Measurements from ENCODE around the gene AKAIN1.

AKAIN1 gene

GRCh38 chr18:5159080-5159479 is 38.0 kb downstream of the AKAIN1 start:
- DNase-seq (ENCODE audit: low read depth) = no peak

DNA sequence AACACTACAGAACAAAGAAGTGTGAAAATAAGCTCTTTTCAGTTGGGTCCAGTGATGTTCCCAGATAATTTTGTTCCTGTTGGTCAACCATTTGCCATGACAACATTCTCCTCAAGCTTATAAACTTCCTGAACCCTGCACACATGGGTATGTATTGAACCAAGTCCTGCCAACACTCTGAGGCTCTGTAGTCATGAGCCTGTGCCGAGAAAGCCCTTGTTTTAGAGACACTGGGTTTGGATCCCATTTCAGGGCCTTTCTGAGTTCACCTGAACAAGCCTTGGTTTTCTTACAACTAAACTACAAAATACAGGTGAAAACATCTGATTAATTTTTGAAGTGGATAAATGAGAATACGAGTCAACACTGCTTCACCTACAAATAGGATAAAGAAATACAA is 38.5 kb downstream of the AKAIN1 start:
- DNase-seq (ENCODE audit: low read depth) = no peak

- no peak for DNase-seq (ENCODE audit: low read depth)
Measured at GRCh38 chr18:5158172-5158571, 38.9 kb downstream of the AKAIN1 start.

DNA sequence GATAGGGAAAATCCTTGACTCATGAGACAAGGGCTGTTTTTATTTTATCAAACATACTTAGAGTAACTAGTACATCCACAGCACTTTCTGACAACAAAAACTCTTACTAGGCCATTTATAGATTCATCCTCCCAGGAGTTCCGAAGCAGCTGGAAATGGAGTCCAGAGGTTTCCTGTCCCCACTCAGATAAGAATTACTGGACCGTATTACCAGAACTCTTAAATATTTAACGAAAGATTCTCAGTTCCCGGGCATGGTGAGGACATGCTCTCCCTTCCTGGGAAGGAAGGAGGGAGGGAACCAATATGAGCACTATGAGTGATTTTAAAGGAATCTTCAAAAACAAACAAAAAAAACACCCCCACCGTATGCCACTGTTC is 41.2 kb downstream of the AKAIN1 start:
- no peak for DNase-seq (ENCODE audit: low read depth)

DNA sequence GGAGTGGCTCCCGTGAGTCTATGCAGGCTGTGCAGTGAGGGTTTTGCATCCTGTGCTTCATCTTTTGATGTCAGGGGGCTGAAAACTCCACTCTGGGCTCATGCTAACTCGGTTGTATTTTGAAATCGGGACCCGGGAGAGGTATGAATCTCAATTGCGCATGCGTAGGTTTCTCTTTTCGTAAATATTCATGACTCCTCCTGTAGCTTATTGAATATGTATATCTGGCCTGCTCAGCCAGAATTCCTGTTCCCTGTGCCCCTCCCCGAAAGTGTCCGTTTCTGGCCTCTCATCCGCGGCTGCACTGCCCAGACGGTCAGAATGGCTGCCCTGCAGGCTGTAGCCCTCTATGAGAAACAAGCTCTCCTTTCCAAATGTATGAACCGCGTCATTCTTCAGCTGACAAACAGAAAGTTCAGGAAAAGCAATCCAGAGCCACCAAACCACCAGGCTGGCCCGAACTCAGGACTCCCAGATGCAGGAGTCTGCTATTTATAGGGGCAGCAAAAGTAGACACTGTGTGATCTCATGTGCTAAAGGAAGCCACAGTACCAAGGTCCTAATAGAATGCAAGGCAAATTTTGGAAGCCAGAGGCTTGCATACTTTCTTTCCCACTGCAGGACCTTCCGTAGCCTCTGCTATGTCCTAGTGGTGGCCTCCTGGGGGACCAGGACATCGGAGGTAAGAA is 41.7 kb downstream of the AKAIN1 start:
- DNase-seq (ENCODE audit: low read depth) = no peak

- no peak for DNase-seq (ENCODE audit: low read depth)
Measured at GRCh38 chr18:5152343-5153020, 44.6 kb downstream of the AKAIN1 start.

- no peak for DNase-seq (ENCODE audit: low read depth)
Measured at GRCh38 chr18:5150894-5151293, 46.2 kb downstream of the AKAIN1 start.

DNA sequence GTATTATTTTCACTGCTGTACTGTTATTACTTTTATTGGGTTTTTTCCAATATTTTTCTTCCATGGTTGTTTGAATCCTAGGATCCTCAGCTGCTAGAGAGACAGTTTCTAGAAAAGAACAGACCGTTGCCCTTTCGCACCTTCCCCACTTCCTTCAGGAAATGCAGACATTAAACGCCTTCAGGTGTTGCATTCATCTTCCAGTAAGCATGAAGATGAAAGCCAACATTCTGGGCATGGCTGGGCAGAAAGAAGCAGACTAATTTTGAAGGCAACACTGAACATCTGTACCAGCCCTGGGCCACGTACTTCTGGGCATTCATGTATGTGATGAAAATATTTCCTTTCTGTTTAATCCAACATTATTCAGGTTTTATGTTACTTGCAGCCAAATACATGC is 51.0 kb downstream of the AKAIN1 start:
- no peak for DNase-seq (ENCODE audit: low read depth)

GRCh38 chr18:5145168-5145825 is 51.8 kb downstream of the AKAIN1 start:
- DNase-seq (ENCODE audit: low read depth) = no peak

- no peak for DNase-seq (ENCODE audit: low read depth)
Measured at GRCh38 chr18:5144629-5145028, 52.4 kb downstream of the AKAIN1 start.

DNA sequence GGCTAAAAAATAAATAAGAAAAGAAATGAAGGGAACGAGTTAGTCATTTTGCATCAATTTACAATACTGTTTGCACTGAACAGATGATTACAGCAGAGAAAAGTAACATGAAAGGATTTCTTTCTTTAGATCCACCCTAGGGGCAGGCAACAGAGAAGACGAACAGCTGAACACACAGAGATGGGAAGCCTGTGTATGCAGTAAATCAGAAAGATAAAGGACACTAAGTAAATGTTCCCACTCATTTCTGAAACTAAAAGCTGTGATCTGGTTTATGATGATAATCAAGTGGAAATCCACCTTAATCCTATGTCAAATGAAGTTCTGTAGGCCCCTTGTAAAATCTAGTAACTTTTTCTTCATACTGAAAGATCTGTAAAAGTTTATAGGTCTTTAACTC is 54.2 kb downstream of the AKAIN1 start:
- no peak for DNase-seq (ENCODE audit: low read depth)

GRCh38 chr18:5142131-5142530 is 54.9 kb downstream of the AKAIN1 start:
- DNase-seq (ENCODE audit: low read depth) = no peak

DNA sequence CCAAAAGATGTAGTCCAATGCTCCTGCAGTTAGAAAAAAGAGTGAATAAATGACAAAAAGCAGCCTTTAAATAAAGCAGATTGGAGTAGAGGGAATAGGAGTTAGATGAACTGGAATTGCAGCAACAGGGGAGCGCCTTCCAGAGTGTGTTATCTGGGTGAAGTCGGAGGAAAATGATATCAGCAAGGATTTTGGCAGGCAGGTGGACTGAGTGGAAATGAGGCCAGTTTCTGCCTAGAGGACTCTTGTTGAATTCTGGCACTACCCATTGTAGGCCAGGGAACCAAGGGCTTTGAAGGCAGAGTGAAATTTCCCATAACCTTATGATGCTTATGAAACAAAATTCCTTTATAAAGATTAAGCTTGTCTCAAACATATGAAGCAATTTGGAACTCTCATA is 59.8 kb downstream of the AKAIN1 start:
- no peak for DNase-seq (ENCODE audit: low read depth)

GRCh38 chr18:5132987-5133386 is 64.1 kb downstream of the AKAIN1 start:
- no peak for DNase-seq (ENCODE audit: low read depth)

- DNase-seq (ENCODE audit: low read depth) = no peak
Measured at GRCh38 chr18:5122272-5122671, 74.8 kb downstream of the AKAIN1 start.

GRCh38 chr18:5110266-5110665 is 86.8 kb downstream of the AKAIN1 start:
- DNase-seq (ENCODE audit: low read depth) = no peak

DNA sequence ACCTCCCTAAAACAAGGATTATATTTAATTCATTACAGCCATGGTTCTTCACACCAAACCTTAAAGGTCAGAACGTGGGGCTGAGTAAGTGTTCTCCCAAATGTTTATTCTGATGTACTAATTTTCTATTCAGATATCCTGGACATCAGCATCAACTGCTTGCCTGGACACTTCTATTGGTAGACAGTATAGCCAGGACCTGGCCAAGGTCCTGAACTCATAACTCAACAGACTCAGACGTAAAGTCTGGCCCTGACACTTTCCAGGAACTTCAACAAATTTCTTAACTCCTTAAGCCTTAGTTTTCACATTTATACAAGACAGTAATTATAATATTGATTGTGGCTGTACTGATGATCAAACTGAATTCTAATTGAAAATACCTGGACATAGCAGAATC is 89.1 kb downstream of the AKAIN1 start:
- DNase-seq (ENCODE audit: low read depth) = no peak

DNA sequence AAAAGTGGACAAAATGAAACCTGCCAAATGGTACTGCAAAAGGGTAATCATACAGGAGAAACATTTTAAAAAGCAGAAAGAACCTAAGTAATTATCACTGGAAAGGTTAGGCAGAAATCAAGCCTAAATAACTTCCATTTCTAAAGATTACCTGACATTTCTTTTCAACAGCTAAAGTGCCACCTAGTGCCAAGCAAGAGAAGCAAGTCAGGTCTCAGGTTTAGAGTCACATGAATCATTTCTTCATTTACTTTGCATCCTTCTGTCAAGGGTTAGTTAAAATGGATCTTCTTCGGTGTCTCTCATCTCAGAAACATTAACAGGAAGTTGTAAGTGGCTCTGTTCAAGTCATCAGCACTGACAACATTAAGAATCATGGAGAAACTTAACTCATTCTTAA is 90.3 kb downstream of the AKAIN1 start:
- no peak for DNase-seq (ENCODE audit: low read depth)

- no peak for DNase-seq (ENCODE audit: low read depth)
Measured at GRCh38 chr18:5104246-5104645, 92.8 kb downstream of the AKAIN1 start.

- no peak for DNase-seq (ENCODE audit: low read depth)
Measured at GRCh38 chr18:5103693-5104092, 93.4 kb downstream of the AKAIN1 start.

DNA sequence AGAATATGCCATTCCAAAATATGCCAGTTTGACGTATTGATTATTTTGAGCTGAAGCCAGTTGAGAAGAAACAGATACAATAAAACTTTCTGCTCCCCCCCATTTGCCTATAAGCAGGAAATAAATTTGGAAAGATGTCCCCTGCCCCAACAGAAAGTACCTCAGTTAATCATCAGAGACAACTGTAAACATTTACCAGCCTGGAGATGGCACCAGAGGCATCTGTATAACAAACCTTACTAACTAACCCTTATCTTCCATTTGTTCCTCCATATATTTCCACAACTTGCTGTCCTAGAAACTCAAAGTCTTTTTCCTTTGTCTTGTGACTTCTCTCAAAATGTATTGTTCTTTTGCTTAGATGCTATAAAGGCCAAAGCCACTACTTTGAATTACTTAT is 93.8 kb downstream of the AKAIN1 start:
- DNase-seq (ENCODE audit: low read depth) = no peak

DNA sequence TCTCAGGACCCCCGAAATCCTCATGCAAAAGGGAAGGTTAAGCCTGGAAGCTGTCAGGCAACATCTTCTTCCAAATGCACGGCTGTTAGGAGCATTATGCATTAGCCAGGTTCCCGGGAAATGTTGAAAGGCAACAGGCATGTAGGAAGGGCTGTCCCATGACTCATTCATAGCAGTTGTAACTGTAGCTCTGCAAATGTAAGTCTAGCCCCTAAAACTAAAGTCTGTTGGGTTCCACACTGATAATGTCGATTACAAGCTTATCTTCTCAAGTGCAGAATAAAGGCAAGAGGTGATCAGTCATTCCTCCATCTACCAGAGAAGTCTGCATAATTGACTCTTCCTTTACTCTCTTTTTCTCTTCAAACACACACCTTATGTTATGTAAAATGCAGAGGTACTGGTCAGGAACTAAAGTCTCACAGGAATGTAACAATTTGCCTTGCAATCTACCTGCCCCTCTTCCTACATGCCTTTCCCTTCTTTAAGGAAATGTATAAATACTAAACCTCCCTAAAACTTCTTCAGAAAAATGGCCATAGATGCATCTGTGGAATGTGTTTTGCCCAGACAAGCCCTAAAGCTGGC is 99.8 kb downstream of the AKAIN1 start:
- DNase-seq (ENCODE audit: low read depth) = no peak

- DNase-seq (ENCODE audit: low read depth) = no peak
Measured at GRCh38 chr18:5095239-5095638, 101.8 kb downstream of the AKAIN1 start.
